GM23338 (cell line): Measurements from ENCODE around the gene PARP11. TPM values are rescaled to one million over a fixed set of nuclear protein-coding genes. Genes with fewer than 3 reads are reported as not detected.

ENCODE experiments used
- ATAC-seq: fragments of 200-7000 bp; cut with Tn5 transposase; 3 replicates; pipeline ENCODE4 v1.9.1; 2020
- DNase-seq: peaks from one replicate; pipeline ENCODE4 v3.0.0-alpha.2; 2015; ENCODE audit warnings: low spot score
- H2AFZ ChIP-seq: fragments of 200-600 bp; sonication (generic); 2 replicates; pipeline ENCODE4 v1.8.0; 2016; ENCODE audit warnings: antibody characterized with exemption, mild to moderate bottlenecking, moderate library complexity
- H3F3A ChIP-seq: fragments of 200-600 bp; sonication (generic); replicated peaks from 2 replicates; pipeline ENCODE4 v1.8.0; 2017; ENCODE audit warnings: antibody characterized with exemption, mixed run types, low read depth
- H3K27ac ChIP-seq: fragments of 200-600 bp; sonication (generic); 2 replicates; pipeline ENCODE4 v1.6.1; 2016; ENCODE audit warnings: low read depth
- H3K27me3 ChIP-seq: fragments of 200-600 bp; sonication (generic); 2 replicates; pipeline ENCODE4 v1.8.0; 2016; ENCODE audit warnings: mild to moderate bottlenecking, mixed run types, moderate library complexity; ENCODE audit not compliant: insufficient read depth
- H3K36me3 ChIP-seq: fragments of 200-600 bp; sonication (generic); 2 replicates; pipeline ENCODE4 v1.8.0; 2016; ENCODE audit warnings: mild to moderate bottlenecking; ENCODE audit not compliant: insufficient read depth
- H3K4me1 ChIP-seq: fragments of 200-600 bp; sonication (generic); 2 replicates; pipeline ENCODE4 v1.8.0; 2016; ENCODE audit warnings: mild to moderate bottlenecking, moderate library complexity; ENCODE audit not compliant: insufficient read depth
- H3K4me2 ChIP-seq: fragments of 200-600 bp; sonication (generic); 2 replicates; pipeline ENCODE4 v1.7.1; 2017; ENCODE audit warnings: mixed run types
- H3K4me3 ChIP-seq: fragments of 200-600 bp; sonication (generic); 2 replicates; pipeline ENCODE4 v1.6.1; 2016; ENCODE audit warnings: mixed run types
- H3K79me2 ChIP-seq: fragments of 200-600 bp; sonication (generic); replicated peaks from 2 replicates; pipeline ENCODE4 v1.8.0; 2017; ENCODE audit warnings: mild to moderate bottlenecking; ENCODE audit not compliant: insufficient read depth
- H3K9me2 ChIP-seq: fragments of 200-600 bp; sonication (generic); 2 replicates; pipeline ENCODE4 v1.8.0; 2017; ENCODE audit not compliant: insufficient read depth
- H4K20me1 ChIP-seq: fragments of 200-600 bp; sonication (generic); replicated peaks from 2 replicates; pipeline ENCODE4 v1.8.0; 2017; ENCODE audit warnings: mild to moderate bottlenecking; ENCODE audit not compliant: insufficient read depth
- H3K27ac Mint-ChIP-seq: 2 replicates; pipeline ENCODE4 v1.8.0; 2020; ENCODE audit warnings: inconsistent platforms, mild to moderate bottlenecking, moderate library complexity, mixed read lengths
- H3K27me3 Mint-ChIP-seq: 3 replicates; pipeline ENCODE4 v1.8.0; 2022; ENCODE audit warnings: low read depth, mild to moderate bottlenecking, moderate library complexity, mixed read lengths, inconsistent platforms; ENCODE audit not compliant: insufficient read depth, poor library complexity
- H3K36me3 Mint-ChIP-seq: 3 replicates; pipeline ENCODE4 v1.8.0; 2021; ENCODE audit warnings: low read depth, mild to moderate bottlenecking, inconsistent platforms, moderate library complexity, mixed read lengths
- H3K4me1 Mint-ChIP-seq: 3 replicates; pipeline ENCODE4 v1.8.0; 2020; ENCODE audit warnings: mild to moderate bottlenecking, inconsistent platforms, mixed read lengths
- H3K4me3 Mint-ChIP-seq: 3 replicates; pipeline ENCODE4 v1.8.0; 2021; ENCODE audit warnings: moderate library complexity, mild to moderate bottlenecking, inconsistent platforms, mixed read lengths
- H3K9me3 Mint-ChIP-seq: 3 replicates; pipeline ENCODE4 v1.8.0; 2020; ENCODE audit warnings: moderate library complexity, mild to moderate bottlenecking, inconsistent platforms, mixed read lengths
- EZH2 ChIP-seq: fragments of 200-600 bp; sonication (generic); IDR thresholded peaks from one replicate; pipeline ENCODE4 v1.8.0; 2017; ENCODE audit warnings: antibody characterized with exemption, mild to moderate bottlenecking, low read depth; ENCODE audit not compliant: unreplicated experiment
- EZH2phosphoT487 ChIP-seq: fragments of 200-600 bp; sonication (generic); IDR thresholded peaks from one replicate; pipeline ENCODE4 v1.8.1; 2018; ENCODE audit warnings: antibody characterized with exemption; ENCODE audit not compliant: unreplicated experiment
- JUNB ChIP-seq: IDR thresholded peaks from one replicate; pipeline ENCODE4 v1.6.1; 2016; ENCODE audit warnings: antibody characterized with exemption; ENCODE audit not compliant: unreplicated experiment
- ZNF331 ChIP-seq: fragments of 250-450 bp; sonication (Bioruptor Pico); IDR thresholded peaks from 2 replicates; pipeline ENCODE4 v1.5.0; 2020; ENCODE audit warnings: low read depth, mild to moderate bottlenecking, moderate library complexity
- polyA plus RNA-seq: library from polyadenylated mRNA; unstranded; fragments of >200 nt; fragmentation: Nextera tagmentation; extraction: Ambion mirVana; gene quantifications from 2 replicates; pipeline ENCODE4 v1.2.1, GENCODE V29; 2016
- total RNA-seq: library from RNA; depleted of rRNA; stranded (reverse); fragments of >200 nt; shearing (Covaris generic); gene quantifications from 2 replicates; pipeline ENCODE4 v1.2.3, GENCODE V29; 2014
- TF ChIP-seq, protein P1 (sequence below): fragments of 250-450 bp; sonication (Bioruptor Pico); IDR thresholded peaks from 2 replicates; pipeline ENCODE4 v1.5.0; 2020; ENCODE audit warnings: mild to moderate bottlenecking, moderate library complexity
- TF ChIP-seq, protein P2 (sequence below), 2 experiments: fragments of 200-600 bp in 1 of 2; sonication (generic) in 1 of 2; conservative IDR thresholded peaks; 2 replicates each; pipeline versions ENCODE4 v1.5.1 to v1.6.1; 2016 to 2017; ENCODE audit warnings: antibody characterized with exemption in 2 of 2, low read depth in 2 of 2, mild to moderate bottlenecking in 2 of 2, moderate library complexity in 1 of 2

Gene PARP11
- total and polyA plus RNA-seq, 2 experiments from 2014 or later, result 4.8 to 11.5 TPM

DNA sequence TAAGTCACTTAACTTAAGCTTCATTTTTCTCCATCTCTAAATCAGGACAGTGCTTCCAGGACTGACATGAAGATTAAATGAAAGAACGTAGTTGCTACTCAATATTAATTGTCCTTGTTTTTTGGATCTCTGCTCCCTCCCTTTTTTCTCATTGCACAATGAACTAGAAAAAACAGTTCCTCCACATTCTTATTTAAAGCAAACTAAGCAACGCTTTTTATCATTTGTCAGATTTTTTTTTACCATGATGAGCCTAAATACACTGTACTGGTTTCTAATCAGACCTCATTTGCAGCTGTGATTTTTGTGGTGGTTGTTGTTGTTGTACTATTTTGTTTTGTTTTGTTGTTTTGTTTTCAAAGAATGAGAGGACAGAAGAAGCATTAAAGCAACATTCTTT, 23.2 kb upstream of the PARP11 start (continued):
- TF ChIP-seq, protein P1, sequence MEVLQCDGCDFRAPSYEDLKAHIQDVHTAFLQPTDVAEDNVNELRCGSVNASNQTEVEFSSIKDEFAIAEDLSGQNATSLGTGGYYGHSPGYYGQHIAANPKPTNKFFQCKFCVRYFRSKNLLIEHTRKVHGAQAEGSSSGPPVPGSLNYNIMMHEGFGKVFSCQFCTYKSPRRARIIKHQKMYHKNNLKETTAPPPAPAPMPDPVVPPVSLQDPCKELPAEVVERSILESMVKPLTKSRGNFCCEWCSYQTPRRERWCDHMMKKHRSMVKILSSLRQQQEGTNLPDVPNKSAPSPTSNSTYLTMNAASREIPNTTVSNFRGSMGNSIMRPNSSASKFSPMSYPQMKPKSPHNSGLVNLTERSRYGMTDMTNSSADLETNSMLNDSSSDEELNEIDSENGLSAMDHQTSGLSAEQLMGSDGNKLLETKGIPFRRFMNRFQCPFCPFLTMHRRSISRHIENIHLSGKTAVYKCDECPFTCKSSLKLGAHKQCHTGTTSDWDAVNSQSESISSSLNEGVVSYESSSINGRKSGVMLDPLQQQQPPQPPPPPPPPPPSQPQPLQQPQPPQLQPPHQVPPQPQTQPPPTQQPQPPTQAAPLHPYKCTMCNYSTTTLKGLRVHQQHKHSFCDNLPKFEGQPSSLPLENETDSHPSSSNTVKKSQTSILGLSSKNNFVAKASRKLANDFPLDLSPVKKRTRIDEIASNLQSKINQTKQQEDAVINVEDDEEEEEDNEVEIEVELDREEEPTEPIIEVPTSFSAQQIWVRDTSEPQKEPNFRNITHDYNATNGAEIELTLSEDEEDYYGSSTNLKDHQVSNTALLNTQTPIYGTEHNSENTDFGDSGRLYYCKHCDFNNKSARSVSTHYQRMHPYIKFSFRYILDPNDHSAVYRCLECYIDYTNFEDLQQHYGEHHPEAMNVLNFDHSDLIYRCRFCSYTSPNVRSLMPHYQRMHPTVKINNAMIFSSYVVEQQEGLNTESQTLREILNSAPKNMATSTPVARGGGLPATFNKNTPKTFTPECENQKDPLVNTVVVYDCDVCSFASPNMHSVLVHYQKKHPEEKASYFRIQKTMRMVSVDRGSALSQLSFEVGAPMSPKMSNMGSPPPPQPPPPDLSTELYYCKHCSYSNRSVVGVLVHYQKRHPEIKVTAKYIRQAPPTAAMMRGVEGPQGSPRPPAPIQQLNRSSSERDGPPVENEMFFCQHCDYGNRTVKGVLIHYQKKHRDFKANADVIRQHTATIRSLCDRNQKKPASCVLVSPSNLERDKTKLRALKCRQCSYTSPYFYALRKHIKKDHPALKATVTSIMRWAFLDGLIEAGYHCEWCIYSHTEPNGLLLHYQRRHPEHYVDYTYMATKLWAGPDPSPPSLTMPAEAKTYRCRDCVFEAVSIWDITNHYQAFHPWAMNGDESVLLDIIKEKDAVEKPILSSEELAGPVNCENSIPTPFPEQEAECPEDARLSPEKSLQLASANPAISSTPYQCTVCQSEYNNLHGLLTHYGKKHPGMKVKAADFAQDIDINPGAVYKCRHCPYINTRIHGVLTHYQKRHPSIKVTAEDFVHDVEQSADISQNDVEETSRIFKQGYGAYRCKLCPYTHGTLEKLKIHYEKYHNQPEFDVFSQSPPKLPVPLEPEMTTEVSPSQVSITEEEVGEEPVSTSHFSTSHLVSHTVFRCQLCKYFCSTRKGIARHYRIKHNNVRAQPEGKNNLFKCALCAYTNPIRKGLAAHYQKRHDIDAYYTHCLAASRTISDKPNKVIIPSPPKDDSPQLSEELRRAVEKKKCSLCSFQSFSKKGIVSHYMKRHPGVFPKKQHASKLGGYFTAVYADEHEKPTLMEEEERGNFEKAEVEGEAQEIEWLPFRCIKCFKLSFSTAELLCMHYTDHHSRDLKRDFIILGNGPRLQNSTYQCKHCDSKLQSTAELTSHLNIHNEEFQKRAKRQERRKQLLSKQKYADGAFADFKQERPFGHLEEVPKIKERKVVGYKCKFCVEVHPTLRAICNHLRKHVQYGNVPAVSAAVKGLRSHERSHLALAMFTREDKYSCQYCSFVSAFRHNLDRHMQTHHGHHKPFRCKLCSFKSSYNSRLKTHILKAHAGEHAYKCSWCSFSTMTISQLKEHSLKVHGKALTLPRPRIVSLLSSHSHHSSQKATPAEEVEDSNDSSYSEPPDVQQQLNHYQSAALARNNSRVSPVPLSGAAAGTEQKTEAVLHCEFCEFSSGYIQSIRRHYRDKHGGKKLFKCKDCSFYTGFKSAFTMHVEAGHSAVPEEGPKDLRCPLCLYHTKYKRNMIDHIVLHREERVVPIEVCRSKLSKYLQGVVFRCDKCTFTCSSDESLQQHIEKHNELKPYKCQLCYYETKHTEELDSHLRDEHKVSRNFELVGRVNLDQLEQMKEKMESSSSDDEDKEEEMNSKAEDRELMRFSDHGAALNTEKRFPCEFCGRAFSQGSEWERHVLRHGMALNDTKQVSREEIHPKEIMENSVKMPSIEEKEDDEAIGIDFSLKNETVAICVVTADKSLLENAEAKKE (CRISPR knock-in tag), result no peak

DNA sequence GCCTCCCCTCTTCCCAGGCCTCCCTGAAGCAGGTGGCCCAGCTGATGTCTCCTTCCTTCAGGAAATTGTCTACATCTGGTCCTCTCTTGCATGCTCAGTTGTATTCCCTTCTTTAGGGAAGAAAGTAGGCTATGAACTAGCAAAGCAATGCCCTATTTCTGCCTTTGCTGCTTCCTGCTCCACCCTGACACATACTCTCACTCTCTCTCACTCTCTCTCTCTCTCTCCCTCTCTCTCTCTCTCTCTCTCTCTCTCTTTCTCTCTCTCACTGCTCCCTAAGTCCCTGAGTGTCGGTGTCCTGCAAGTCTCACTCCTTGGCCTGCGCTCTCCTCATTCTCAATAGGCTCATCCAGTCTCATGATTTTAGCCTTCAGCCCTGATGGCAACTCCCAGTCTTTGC, 19.4 kb upstream of the PARP11 start:
- H4K20me1 ChIP-seq, result no peaks in the 10 kb centered on the region
- Mint-ChIP-seq H3K9me3 (no peaks in the 10 kb centered on the region), H3K4me1 (no peaks in the 10 kb centered on the region), H3K27me3 (no peaks in the 10 kb centered on the region), H3K4me3 (no peak overlapping the region), H3K36me3 (no peaks in the 10 kb centered on the region), H3K27ac (no peak overlapping the region)
- H3K27ac ChIP-seq, result no peak overlapping the region
- H3K36me3 ChIP-seq, result no peaks in the 10 kb centered on the region
- ATAC-seq (no peak), DNase-seq (no peak)
- no peak overlapping the region for H3K4me2 ChIP-seq
- no peaks in the 10 kb centered on the region for H3K27me3 ChIP-seq
- H3K4me3 ChIP-seq, result no peak overlapping the region
- no peaks in the 10 kb centered on the region for H3K4me1 ChIP-seq
- no peaks in the 10 kb centered on the region for H3F3A ChIP-seq
- no peaks in the 10 kb centered on the region for H3K79me2 ChIP-seq
- no peak overlapping the region for H2AFZ ChIP-seq
- no peaks in the 10 kb centered on the region for H3K9me2 ChIP-seq
- TF ChIP-seq, protein P2, sequence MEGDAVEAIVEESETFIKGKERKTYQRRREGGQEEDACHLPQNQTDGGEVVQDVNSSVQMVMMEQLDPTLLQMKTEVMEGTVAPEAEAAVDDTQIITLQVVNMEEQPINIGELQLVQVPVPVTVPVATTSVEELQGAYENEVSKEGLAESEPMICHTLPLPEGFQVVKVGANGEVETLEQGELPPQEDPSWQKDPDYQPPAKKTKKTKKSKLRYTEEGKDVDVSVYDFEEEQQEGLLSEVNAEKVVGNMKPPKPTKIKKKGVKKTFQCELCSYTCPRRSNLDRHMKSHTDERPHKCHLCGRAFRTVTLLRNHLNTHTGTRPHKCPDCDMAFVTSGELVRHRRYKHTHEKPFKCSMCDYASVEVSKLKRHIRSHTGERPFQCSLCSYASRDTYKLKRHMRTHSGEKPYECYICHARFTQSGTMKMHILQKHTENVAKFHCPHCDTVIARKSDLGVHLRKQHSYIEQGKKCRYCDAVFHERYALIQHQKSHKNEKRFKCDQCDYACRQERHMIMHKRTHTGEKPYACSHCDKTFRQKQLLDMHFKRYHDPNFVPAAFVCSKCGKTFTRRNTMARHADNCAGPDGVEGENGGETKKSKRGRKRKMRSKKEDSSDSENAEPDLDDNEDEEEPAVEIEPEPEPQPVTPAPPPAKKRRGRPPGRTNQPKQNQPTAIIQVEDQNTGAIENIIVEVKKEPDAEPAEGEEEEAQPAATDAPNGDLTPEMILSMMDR (conservative IDR thresholded peaks at IDR 0.05; ENCODE audit: low read depth in 2 of 2), result no peak
- TF ChIP-seq JUNB (no peak), EZH2 (no peak), EZH2phosphoT487 (no peak), ZNF331 (CRISPR knock-in tag) (no peak)
- TF ChIP-seq, protein P1 (CRISPR knock-in tag), result no peak
